GM19193 (cell line): ENCODE results near the gene SDHC.

Experiments used
- POLR2A ChIP-seq: IDR thresholded peaks from 4 replicates; pipeline ENCODE4 v1.6.1; 2011; ENCODE audit not compliant: insufficient read depth, insufficient read length; ENCODE audit errors: extremely low read depth

SDHC gene

DNA sequence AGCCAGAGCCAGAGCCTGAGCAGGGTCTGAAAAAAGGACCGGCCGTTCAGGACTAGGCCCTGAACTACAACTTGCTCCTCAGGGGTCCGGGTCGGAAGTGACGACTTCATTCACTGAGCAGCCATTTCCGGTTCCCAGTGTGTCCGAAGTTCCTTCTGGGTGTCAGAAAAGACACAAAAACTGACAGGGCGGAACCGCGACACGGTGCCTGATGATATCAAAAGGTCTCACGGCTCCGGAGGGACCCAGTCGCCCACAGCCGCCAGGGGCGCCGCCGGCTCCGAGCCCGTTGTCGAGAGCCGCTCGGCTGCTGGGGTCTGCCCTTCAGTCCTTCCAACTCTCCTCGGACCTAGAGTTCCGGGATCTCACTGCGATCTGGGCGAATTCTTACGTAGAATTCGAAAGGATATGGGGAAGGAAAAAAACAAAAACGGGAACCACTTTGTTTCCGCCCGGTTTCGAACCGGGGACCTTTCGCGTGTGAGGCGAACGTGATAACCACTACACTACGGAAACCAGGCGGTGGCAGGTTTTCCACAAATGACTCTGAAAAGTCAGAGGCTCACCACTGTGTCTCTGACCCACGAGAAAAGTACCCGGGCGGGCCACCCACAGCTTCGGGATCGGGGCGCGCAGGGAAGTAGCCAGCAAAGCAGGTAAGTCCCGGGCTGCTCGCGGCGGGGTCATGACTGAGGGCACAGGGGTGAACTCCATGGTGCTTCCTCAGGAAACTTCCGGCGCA lies 85.2 kb downstream of the SDHC start:
- peak; percentile 94 for TF ChIP-seq POLR2A

DNA sequence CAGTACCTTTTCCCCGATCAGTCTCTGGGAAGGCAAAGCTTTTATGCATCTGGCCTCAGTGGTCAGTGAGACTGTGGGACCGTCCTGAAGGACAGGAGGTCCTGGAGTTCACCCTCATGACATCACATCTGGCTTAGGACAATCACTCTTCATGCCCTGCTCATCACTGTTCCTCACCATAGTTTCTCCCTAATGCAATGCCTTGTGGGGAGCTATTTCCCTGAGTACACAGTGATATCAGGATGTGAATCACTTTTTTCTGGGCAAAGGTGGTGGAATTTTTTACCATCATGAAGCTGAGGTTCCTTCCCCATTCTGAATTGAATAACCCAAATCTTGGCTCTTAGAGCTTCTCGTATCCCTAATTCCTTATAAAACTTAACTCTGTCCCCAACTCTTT lies 88.3 kb downstream of the SDHC start:
- no peak for TF ChIP-seq POLR2A

GRCh38 chr1:161404051-161404597 lies 89.9 kb downstream of the SDHC start:
- no peak for TF ChIP-seq POLR2A

DNA sequence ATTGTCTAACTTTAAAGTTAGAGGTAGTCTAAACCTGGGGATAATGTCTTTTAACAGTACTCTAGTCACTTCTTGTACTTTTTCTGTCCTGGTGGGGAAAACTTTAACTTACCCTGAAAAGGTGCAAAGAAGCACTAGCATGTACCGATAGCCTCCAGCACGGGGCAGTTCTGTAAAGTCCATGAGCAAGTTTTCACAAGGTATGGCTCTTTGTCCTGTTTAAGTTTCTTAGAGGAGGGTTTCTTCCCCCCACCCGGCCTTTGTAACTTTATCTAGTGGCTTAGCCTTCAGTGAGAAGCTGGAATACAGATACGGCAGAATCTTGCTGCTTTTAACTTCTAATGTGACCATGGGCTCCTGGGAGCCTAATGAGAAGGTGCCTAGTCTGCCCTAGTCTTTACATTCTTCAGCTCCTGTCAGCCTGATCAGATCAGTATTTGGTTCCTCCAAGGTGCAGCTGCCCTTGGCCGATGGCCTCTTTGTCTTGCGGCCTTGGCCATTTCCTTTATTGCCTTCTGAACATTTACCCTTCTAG lies 93.3 kb downstream of the SDHC start:
- no peak for TF ChIP-seq POLR2A

- TF ChIP-seq POLR2A = no peak
These were observed 94.4 kb downstream of the SDHC start for GRCh38 chr1:161408429-161409052.
